ENCODE measurements around the gene CDRT4. TPM values are rescaled to one million over a fixed set of nuclear protein-coding genes. Genes with fewer than 3 reads are reported as not detected.

The CDRT4 gene
- total and polyA plus RNA-seq, 10 of the 15 experiments (the other 5 are each of a cell fraction or from before 2014, with no cell fraction given), result 0.11 to 1.3 (median 0.51) TPM; not detected in 3

GRCh38 chr17:15446036-15446435, 21.4 kb downstream of the CDRT4 start (continued):
- TF ChIP-seq ZNF217 (IDR thresholded peaks at IDR 0.05) (no peak), SPI1 (IDR thresholded peaks at IDR 0.05; ENCODE audit: borderline replicate concordance, insufficient read depth, low read depth, low read length) (no peak), IRF5 (IDR thresholded peaks at IDR 0.05; ENCODE audit: borderline replicate concordance) (no peak), FOS (IDR thresholded peaks at IDR 0.05; ENCODE audit: borderline replicate concordance, extremely low read depth, insufficient read length) (no peak), PRDM15 (CRISPR knock-in tag; IDR thresholded peaks at IDR 0.05) (no peak), CTCF (IDR thresholded peaks at IDR 0.05 in 2 of 3, conservative IDR thresholded peaks at IDR 0.05 in 1 of 3; ENCODE audit: control insufficient read depth in 2 of 3, extremely low read depth in 1 of 3, insufficient read depth in 1 of 3, low read depth in 3 of 3, low read length in 3 of 3) (no peak), NFIC (IDR thresholded peaks at IDR 0.05; ENCODE audit: low read depth, low read length) (no peak)
